ENCODE measurements around the gene BANK1.
"Not testable (repeated sequence)": the region's sequence is repeated elsewhere in the genome, so short reads cannot be mapped to it uniquely, and the experiment has no call there.

Gene BANK1

DNA sequence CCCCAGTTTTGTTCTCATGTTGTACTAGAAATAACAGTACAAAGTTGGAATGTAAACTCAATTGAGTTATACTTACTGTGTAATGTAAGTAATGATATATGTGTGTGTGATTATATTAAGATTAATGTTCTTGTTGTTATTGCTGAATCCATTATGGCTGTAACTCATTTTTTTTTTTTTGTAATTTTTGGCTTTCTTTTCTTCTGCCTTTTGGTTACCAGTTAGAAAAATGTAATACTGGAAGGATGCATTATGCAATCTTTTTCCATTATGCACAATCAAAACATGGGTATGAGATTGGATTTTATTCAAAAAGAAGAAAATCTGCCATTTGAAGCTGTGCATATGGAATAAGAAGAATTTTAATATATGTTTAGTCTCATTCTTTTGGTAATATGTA, 34.0 kb downstream of the BANK1 start:
- DNase-seq = no peak

DNA sequence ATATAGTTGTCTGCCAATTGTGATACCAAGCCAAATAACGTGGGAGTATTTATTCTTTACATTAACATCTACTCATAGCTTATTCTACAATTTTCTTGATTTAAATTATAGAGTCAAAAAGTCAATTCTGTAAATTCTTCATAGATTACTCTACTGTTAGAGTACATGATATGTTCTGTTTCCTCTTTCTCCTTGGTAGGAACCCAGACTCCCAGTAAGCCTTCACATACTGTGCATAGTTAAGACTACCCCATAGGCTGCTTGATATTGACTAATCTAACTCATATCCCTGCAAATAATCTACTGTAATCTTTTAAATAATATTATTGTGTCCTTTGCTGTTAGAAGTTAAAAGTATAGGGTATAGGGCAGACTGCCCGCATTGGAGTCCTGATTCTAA, 35.4 kb downstream of the BANK1 start:
- DNase-seq = no peak

DNA sequence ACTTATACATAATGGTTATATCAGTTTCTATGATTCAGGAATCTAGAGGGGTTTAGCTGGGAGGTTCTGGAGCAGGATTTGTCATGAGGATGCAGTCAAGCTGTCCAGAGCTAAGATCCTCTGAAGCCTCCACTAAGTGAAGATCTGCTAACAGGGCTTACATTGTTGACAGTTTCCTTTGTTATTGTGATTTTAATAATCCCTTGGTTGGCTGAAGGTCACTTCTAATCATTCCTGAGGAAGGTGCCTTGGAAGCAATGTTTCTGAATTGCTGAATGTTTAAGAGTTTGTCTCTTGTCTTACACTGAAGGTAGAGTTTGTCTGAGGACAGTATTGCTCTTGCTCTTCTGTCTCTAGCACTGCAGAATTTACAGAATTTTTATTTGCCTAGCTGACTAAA, 41.3 kb downstream of the BANK1 start:
- no peak for DNase-seq

DNA sequence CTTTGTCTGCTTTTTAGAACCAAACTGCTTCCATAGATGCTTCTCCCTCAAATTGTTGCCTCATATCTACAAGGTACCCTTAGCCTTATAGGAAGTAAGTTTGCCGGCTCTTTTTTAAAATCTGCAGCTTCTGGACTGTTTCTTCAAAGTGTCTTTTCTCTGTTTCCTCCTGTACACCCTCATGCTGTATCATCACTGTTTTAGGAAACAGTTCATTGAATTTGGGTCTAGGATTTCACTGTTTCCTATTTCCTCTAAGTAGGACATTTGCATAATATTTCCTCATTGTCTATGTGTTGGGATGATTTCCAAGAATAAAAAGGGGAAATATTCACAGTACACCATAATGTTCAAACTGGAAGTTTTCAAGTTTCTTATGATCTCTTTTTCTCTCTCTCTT, 43.0 kb downstream of the BANK1 start:
- DNase-seq = no peak

DNA sequence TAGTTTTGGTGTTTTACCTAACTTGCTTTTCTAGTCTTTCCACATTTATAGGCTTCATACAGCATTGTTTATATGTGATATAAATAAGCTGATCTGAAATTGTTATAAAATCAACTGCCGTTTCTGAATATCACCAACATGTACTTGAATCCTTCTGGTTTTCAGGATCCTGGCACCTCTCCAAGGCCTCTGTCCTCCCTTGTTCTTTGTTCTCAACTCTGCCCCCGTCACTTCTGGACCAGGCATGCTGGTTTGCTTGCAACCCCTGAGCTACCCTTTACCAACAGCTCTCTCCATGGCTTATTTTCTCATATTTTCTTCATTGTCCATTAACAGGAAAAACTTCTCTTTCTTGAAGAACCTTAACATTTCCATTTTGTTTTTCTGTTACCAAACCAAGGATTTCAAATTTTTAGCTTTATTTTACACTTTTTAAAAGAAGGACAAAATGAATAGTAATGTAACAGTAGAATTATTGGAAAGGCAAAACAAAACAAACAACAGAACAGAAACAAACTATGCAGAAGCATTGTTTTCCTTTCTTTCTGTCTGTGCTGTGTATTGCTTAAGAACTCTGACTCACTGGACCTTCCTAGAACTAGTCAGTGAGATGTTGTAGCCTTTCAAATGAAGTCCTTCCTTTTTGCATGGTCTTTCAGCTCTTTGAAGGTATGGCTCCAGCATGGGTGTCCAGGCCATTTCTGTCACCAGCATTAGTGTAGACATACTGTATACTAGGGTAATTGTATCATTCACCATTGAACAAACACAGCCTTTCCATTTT, 44.8 kb downstream of the BANK1 start:
- no peak for DNase-seq

DNA sequence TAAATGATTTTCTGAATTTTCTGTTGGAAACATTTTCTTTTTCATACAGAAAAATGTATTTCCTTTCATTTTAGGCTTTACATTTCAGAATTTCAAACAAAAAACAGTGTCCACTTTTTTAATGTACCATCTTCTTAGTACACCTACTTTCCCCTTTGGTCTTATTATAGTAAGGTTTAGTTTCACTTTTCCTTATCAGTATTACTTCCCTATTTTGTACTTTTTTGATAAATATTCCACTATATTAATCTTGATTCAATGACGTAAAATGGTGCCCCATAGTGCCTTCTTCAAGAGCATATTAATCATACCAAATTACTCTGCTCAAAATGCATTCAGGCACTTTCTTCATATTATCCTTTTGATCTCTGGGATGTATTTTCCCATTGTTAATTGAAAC, 52.5 kb downstream of the BANK1 start:
- DNase-seq = no peak

DNA sequence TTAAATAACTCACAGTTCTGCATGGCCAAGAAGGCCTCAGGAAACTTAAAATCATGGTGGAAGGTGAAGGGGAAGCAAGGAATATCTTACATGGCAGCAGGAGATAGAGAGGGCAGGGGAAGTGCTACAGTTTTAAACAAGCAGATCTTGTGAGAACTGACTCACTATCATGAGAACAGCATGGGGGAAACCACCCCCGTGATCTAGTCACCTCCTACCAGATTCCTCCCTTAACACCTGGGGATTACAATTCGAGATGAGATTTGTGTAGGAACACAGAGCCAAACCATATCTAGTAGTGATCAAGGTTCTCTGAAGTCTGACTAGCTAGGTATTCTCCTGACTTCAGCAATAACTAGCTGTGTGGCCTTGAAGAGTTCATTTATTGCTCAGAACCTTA, 56.0 kb downstream of the BANK1 start:
- DNase-seq = no peak

DNA sequence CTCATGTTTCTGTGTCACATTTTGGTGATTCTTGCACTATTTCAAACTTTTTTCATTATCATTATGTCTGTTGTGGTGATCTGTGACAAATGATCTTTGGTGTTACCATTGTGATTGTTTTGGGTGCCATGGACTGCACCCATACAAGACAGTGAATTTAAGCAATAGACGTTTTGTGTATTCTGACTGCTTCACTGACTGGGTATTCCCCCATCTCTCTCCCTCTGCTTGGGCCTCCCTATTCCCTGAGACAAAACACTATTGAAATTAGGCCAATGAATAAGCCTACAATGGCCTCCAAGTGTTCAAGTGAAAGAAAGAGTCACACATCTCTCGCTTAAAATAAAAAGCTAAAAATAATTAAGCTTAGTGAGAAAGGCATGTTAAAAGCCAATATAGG, 60.2 kb downstream of the BANK1 start:
- no peak for DNase-seq

DNA sequence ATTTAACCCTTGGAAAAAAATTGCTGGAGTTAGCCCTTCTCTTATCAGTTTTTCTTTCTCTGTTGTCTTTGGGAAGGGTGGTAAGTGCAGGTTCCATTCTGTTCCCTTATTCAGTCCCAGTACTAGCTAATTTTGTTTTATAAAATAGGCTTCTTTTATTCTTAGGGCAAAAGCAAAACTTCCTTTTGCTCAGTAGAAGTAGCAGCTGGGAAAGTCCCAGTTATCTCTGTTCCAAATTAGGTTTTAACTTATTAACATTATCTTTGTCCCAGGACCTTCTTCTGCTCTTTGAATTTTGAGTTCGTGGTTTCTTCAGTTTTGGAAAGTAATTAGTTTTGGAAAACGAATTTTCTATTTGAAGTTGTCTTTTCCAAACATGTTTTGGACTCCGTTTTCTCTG, 61.1 kb downstream of the BANK1 start:
- no peak for DNase-seq

DNA sequence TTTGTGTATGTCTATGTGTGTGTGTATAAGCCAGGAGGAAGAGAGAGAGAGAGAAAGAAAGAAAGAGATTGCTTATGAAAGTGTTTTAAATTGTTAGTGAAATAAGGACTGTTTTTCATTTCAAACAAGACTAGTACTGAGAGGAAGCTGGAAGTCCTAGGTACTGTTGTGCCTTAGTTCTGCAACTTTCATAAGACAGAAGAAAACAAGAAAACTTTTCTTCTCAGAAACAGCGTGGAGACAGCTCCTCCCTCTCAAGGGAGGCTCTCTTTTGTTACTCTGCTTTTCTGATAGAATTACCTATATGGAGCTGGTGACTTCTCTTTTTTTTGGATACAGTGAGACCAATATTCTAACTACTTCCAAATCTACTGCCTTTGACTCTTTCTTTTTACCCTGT, 62.5 kb downstream of the BANK1 start:
- no peak for DNase-seq

DNA sequence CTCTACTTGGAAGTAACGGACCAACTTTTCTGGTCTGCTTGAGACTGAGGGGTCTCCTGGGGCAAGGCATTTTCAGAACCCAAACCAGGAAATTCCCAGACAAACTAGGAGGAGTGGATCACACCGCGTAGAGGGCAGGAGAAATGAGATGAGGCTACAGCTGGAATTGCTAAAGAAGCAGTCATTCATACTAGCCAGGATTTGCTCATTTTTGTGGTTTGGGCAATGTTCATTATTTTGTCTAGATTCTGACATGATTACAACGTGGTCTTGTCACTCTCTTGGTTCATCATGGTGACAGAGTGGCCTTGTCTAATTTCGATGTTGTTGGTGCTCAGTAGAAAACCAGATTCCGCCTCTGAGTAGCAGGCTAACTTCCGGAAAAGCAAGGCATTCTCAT, 63.2 kb downstream of the BANK1 start:
- DNase-seq = no peak

DNA sequence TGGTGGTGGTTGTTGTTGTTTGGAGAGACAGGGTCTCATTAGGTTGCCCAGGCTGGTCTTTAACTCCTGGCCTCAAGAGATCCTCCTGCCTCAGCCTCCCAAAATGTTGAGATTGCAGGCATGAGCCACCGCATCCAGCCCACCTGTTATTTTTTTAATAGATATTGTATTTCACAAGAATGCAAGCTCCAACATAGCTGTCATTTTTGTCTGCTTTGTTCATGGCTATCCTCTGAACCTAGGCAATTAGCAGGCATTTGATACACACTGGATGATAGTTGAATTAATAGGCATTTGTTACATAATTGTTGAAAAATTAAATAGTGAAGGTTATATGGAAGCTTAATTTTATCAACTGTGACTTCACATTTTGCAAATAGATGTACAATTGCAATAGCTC, 64.7 kb downstream of the BANK1 start:
- DNase-seq = no peak

DNA sequence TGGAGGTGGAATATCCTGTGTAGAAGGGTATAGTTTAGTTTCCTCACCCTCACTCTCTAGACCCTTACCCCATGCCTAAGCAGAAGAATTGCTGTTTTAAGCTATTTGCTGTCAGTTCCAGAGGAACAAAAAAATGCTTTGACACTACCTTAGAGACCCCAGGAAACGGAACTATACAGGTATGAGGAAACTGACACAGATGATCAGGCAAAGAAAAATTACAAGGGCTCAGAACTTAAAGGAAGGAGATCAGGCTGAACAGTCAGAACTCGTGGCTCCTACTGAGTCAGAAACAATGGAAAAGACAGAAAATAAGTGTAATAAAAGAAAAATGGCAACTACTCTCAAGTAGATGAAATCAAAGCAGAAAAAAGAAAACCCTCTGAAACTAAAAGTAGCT, 65.6 kb downstream of the BANK1 start:
- no peak for DNase-seq

DNA sequence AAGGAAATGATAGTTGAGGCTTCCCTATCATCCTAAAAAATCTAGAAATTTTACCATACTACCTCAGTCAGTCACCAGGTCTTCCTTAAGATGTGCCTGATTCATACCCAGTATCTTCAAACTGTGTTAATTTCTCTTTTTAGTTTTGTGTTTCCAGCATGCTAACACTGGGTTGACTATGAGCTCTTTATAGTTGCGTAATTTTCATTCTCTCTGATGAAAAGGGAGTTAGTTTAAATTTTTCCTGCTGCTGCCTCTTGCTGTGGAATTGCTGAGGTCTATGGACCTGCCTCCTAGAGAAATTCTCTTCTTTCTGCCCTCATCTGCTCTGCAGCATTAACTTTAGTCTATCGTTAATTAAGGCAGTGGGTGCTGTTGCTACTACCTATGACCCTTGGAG, 66.6 kb downstream of the BANK1 start:
- DNase-seq = no peak

DNA sequence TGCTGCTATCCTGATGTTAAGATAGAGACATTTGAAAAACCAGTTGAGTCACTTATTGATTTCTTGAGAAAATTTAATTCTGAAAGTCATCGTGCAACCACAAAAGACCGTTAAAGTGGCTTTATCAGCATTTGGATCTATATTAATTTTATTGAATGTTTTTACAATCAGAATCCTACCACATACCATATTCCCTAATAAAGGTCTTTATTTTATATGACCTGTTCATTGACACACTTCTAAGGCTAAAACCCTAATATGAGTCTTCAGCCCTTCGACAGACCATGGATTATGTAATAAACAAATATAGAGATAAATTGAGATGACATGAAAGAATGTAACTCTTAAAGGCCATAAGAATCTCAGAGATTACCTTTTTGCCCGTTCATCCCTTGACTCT, 68.1 kb downstream of the BANK1 start:
- no peak for DNase-seq

DNA sequence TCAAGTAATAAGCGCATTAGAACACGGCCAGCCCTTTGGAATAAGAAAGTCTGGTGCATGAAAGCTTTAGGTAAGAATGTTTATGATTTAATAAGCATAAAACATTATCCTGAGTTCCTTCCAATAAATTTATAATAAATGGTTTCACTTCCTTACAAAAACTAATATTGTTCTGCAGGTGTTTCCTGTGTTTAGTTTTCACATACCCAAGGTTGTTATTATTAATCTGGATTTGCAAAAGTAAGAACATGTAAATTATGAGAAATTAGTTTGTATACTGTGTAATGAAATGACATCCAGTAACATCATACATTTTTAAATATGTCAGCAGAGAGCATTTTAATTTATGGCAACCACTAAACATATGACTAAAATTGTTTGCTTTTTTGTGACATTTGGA, 72.1 kb downstream of the BANK1 start:
- no peak for DNase-seq

DNA sequence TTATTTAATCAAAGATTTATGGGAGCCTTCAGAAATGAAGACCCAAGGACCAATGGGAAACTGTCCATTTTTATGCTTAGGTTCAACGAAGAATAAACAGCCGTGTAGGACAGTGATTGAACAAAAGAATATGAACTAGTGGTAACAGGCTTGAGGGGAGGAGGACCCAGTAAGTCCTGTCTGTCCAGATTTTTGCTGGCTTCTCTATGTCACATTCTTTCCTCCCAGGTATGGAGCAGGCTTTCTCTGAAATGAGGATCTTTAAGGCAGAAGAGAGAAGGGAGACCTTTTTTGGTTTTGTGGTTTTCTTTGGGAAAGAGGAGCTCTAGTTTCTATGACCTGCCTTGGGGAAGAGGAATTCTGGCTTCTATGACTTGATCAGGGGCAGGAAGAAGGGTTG, 74.1 kb downstream of the BANK1 start:
- DNase-seq = no peak

DNA sequence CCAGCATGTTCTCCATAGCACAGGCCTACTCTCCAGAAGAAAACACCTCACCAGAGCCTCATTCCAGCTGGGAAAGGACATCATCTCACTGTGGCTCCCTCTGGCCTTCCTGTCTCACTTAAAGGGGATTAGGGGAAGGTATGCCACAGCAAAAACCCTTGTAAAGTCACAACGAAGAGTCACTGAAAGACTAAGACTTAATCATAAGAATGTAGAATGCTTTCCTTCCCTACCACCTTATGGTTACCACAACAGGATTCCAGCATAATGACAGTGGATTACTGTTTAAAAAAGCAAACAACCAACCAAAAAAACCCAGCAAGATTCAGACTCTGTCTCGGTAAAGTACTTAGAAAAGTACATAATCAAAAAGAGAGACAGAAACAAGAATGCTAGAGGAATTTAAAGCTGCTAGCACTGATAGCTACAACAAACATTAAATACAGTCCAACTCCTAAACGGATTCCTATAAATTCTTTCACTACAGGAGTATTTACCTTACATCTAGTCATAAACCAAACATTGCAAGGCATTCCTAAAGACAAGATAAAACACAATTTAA, 75.1 kb downstream of the BANK1 start:
- DNase-seq = no peak

DNA sequence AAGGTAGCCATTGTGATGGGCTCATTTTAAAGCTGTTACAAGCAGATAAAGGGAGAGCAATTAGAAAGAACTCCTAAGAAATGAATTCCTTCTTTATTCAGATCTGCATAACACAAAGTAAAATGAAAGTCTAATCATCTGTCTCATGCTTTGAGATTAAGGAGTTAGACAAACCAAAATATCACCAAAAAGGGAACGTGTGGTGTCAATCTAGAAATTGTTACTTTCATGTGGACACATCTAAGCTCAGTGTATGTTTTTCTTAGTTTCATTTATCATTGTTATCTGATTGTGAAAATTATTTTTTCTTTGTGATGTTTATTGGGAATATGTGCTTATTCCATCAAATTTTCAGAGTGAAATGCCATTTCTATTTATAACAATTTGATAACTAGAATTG, 80.3 kb downstream of the BANK1 start:
- DNase-seq = no peak

DNA sequence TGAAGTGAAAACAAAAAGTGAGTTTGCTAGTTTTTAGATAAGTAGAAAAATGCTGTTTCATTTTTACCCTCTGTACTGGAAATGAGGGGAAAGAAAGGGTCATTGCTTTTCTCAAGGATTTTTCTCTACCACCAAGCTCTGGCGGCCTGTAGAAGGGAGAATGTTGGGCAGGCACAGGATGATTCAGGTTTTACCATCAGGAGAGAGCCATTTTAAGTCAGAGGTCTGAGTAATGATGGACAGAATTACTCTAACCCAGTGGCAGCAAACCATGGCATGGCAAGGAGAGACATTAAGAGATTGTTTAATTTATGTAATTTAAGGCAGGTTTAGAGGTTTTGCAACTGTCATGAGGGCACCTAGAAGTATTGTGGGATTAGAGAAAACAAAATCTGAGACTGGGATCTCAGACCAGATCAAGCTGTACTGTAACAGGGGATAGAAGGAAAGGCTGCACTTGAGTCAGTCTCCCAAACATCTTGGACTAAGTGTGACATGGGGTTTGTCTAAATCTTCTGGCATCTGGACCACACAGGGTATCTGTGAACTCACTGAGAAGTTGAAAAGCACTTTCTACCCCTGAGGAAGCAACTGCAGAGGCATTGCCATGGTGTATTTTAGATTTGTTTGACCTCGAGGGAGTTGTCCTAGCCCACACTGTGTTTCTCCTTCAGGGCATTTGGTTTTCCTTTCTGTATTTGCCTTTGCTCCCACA, 81.6 kb downstream of the BANK1 start:
- DNase-seq = no peak

DNA sequence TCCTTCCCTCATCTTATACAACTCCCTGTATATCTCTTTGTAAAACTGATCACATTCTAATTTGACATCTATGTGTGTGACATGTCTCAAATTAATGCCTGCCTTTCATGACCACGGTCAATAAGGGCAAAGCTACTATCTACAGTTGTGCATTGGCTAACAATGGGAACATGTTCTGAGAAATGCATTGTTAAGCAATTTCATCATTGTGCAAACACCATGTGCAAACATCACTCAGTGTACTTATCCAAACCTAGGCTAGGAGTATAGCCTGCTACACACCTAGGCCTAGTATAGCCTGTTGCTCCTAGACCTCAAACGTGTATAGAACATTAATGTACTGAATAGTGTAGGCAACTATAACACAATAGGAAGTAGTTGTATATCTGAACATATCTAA, 95.0 kb downstream of the BANK1 start:
- no peak for DNase-seq

DNA sequence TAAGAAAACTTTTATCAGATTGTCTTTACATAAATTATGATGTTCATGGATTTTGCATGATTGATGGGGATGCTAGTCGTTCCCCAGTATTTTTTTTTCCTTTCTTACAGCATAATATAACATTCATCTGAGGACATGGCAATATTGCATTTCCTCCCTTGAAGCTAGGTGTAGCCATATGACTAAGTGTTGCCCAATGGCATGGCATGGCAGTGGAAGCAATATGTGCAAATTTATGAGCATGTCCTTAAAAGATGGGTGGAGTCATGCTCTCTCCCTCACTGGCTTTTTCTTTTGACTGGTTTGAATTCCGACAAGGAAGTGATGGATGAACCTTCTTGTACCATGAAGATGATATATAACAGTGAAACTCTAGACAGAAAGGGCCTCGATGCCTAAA, 96.3 kb downstream of the BANK1 start:
- no peak for DNase-seq

DNA sequence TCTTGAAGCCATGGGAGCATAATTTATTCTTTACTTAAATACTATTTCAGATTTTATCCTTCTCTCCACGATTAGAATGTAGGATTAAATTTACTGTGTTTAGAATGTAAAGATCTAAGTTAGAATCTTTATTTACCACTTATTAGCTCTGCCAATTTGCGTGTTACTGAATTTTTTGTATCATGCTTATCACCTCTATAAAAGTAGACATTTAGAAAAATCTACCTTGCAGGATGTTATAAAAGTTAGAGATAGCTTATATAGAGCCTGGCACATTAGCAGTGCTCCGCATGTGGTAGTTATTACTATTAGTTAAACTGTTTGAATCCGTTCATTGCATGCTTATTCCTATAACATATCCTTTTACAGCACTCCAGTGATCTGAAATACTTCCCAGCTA, 97.9 kb downstream of the BANK1 start:
- DNase-seq = no peak

DNA sequence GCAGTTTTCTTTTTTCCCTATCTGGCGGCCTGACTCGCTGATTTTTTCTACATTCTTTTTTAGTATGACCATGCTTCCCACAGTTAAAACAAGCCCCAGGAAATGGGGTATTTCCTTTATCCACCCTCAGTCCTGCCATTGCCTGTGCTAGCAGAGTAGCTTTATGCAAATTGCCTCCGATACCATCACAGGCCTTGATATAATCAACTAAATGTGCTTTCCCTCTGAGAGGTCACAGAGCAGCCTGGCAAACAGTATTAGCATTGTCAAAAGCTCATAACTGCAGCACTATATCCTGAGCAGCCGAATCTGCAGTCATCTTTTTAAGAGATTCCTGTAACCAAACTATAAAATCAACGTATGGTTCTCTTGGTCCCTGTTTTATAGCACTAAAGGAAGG, 115.0 kb downstream of the BANK1 start:
- not testable (repeated sequence) for DNase-seq

All from T-helper 9 cell (primary cell).